HEK293 (cell line): ENCODE data around the gene R3HDM2.

ENCODE experiments used
- CTCF ChIA-PET: fragments of 350-600 bp; formaldehyde crosslinking; extraction: SDS; loops from one replicate; lab custom pipeline; 2021; ENCODE audit warnings: antibody characterized with exemption; lab: Yijun Ruan, JAX
- POLR2A ChIA-PET: fragments of 300-600 bp; formaldehyde crosslinking; extraction: SDS; loops from one replicate; lab custom pipeline; 2020; ENCODE audit warnings: antibody characterized with exemption, inconsistent platforms; lab: Yijun Ruan, JAX
- H3K27ac ChIP-seq: fragments of 200-500 bp; sonication (Bioruptor generic); 2 replicates; pipeline ENCODE4 v1.5.1; 2014; ENCODE audit warnings: low read depth, low read length, control low read depth, inconsistent platforms; ENCODE audit errors: extremely low read depth
- H3K36me3 ChIP-seq, 2 experiments: fragments of 200-500 bp in 1 of 2; sonication (Bioruptor generic) in 1 of 2; 1 replicate in 1 of 2; 2 replicates in 1 of 2; pipeline ENCODE4 v1.5.1; 2014 to 2017; ENCODE audit warnings: inconsistent platforms in 2 of 2, low read length in 2 of 2; ENCODE audit not compliant: control insufficient read depth in 2 of 2, insufficient read depth in 1 of 2
- H3K4me1 ChIP-seq: fragments of 200-500 bp; sonication (Bioruptor generic); 2 replicates; pipeline ENCODE4 v1.5.1; 2014; ENCODE audit warnings: mild to moderate bottlenecking, low read length, inconsistent platforms; ENCODE audit not compliant: control insufficient read depth, insufficient read depth
- H3K4me3 ChIP-seq: 2 replicates; pipeline ENCODE4 v1.5.1; 2011; ENCODE audit warnings: low read depth, mild to moderate bottlenecking, control low read depth, low read length, moderate library complexity
- H3K9me3 ChIP-seq: fragments of 200-500 bp; sonication (Bioruptor generic); 2 replicates; pipeline ENCODE4 v1.5.1; 2014; ENCODE audit warnings: low read depth, low read length, inconsistent platforms; ENCODE audit not compliant: control insufficient read depth, insufficient read depth
- BCL11A ChIP-seq: fragments of 450-650 bp; formaldehyde crosslinking; IDR thresholded peaks from 2 replicates; pipeline ENCODE4 v1.5.1; 2016; ENCODE audit warnings: low read depth, missing biosample characterization, missing genetic modification characterization
- GLIS1 ChIP-seq: fragments of 450-650 bp; formaldehyde crosslinking; IDR thresholded peaks from 2 replicates; pipeline ENCODE4 v1.5.1; 2016; ENCODE audit warnings: missing biosample characterization, missing genetic modification characterization
- HOXA7 ChIP-seq: sonication (generic); formaldehyde crosslinking; IDR thresholded peaks from 2 replicates; pipeline ENCODE4 v1.8.1; 2022; ENCODE audit warnings: missing genetic modification reagents, borderline replicate concordance
- KLF17 ChIP-seq: fragments of 450-650 bp; formaldehyde crosslinking; IDR thresholded peaks from 2 replicates; pipeline ENCODE4 v1.5.1; 2016; ENCODE audit warnings: missing biosample characterization, missing genetic modification characterization
- REST ChIP-seq: fragments of 450-650 bp; formaldehyde crosslinking; IDR thresholded peaks from 2 replicates; pipeline ENCODE4 v1.5.1; 2016; ENCODE audit warnings: missing biosample characterization, missing genetic modification characterization
- SETDB1 ChIP-seq: IDR thresholded peaks from one replicate; pipeline ENCODE4 v1.6.1; 2017; ENCODE audit warnings: mild to moderate bottlenecking, low read length, moderate library complexity, mixed read lengths; ENCODE audit not compliant: insufficient read length
- TRIM28 ChIP-seq: IDR thresholded peaks from 2 replicates; pipeline ENCODE4 v1.6.1; 2011; ENCODE audit warnings: low read length, control low read depth, borderline replicate concordance
- ZBTB10 ChIP-seq: fragments of 450-650 bp; formaldehyde crosslinking; IDR thresholded peaks from 2 replicates; pipeline ENCODE4 v1.5.1; 2016; ENCODE audit warnings: missing biosample characterization, missing genetic modification characterization
- ZBTB26 ChIP-seq: fragments of 450-650 bp; formaldehyde crosslinking; optimal IDR thresholded peaks from 2 replicates; pipeline ENCODE3; 2016; ENCODE audit warnings: missing biosample characterization, mild to moderate bottlenecking, missing genetic modification characterization
- ZBTB7A ChIP-seq: fragments of 450-650 bp; formaldehyde crosslinking; IDR thresholded peaks from 2 replicates; pipeline ENCODE4 v1.5.1; 2016; ENCODE audit warnings: low read depth, missing biosample characterization, missing genetic modification characterization
- ZFP41 ChIP-seq: fragments of 450-650 bp; formaldehyde crosslinking; IDR thresholded peaks from 2 replicates; pipeline ENCODE4 v1.5.1; 2016; ENCODE audit warnings: missing biosample characterization, missing genetic modification characterization, borderline replicate concordance
- ZNF114 ChIP-seq: fragments of 450-650 bp; formaldehyde crosslinking; IDR thresholded peaks from 2 replicates; pipeline ENCODE4 v1.5.0; 2017; ENCODE audit warnings: missing biosample characterization, missing genetic modification characterization
- ZNF148 ChIP-seq: fragments of 450-650 bp; formaldehyde crosslinking; IDR thresholded peaks from 2 replicates; pipeline ENCODE4 v1.5.0; 2017; ENCODE audit warnings: missing biosample characterization, missing genetic modification characterization, borderline replicate concordance
- ZNF2 ChIP-seq: fragments of 450-650 bp; formaldehyde crosslinking; IDR thresholded peaks from 2 replicates; pipeline ENCODE4 v1.5.1; 2016; ENCODE audit warnings: missing biosample characterization, missing genetic modification characterization
- ZNF221 ChIP-seq: fragments of 450-650 bp; formaldehyde crosslinking; IDR thresholded peaks from 2 replicates; pipeline ENCODE4 v1.5.1; 2017; ENCODE audit warnings: missing biosample characterization, missing genetic modification characterization, borderline replicate concordance
- ZNF362 ChIP-seq: fragments of 450-650 bp; formaldehyde crosslinking; IDR thresholded peaks from 2 replicates; pipeline ENCODE4 v1.5.1; 2016; ENCODE audit warnings: missing biosample characterization, missing genetic modification characterization
- ZNF473 ChIP-seq: fragments of 450-650 bp; formaldehyde crosslinking; IDR thresholded peaks from 2 replicates; pipeline ENCODE4 v1.5.1; 2017; ENCODE audit warnings: missing biosample characterization, missing genetic modification characterization
- ZNF514 ChIP-seq: fragments of 450-650 bp; formaldehyde crosslinking; IDR thresholded peaks from 2 replicates; pipeline ENCODE4 v1.5.1; 2016; ENCODE audit warnings: missing biosample characterization, missing genetic modification characterization
- ZNF544 ChIP-seq: fragments of 450-650 bp; formaldehyde crosslinking; IDR thresholded peaks from 2 replicates; pipeline ENCODE4 v1.5.0; 2017; ENCODE audit warnings: missing biosample characterization, missing genetic modification characterization
- ZNF670 ChIP-seq: fragments of 450-650 bp; formaldehyde crosslinking; IDR thresholded peaks from 2 replicates; pipeline ENCODE4 v1.5.1; 2016; ENCODE audit warnings: missing biosample characterization, missing genetic modification characterization, low read depth
- ZNF776 ChIP-seq: fragments of 450-650 bp; formaldehyde crosslinking; IDR thresholded peaks from 2 replicates; pipeline ENCODE4 v1.5.0; 2017; ENCODE audit warnings: missing biosample characterization, missing genetic modification characterization, borderline replicate concordance
- ZNF785 ChIP-seq: fragments of 450-650 bp; formaldehyde crosslinking; IDR thresholded peaks from 2 replicates; pipeline ENCODE4 v1.5.1; 2016; ENCODE audit warnings: missing biosample characterization, missing genetic modification characterization

R3HDM2 gene

GRCh38 chr12:57454566-57455373 is 23.9 kb upstream of the R3HDM2 start, which contains the start of gene INHBE:
TSS of gene INHBE (plus strand) at chr12:57455307. CDS start at chr12:57455537, 230 bp downstream.
- peak within 1 kb of the TSS; percentile 74; the same call in 1 of the 2 replicates for H3K27ac ChIP-seq
- POLR2A ChIA-PET: interaction anchor here (0.6 to 1.4 kb wide), 8 partner anchors 12 to 225 kb away, joined by 3 to 10 read pairs (median 4); partner anchors contain the start of gene SHMT2
- TF ChIP-seq ZBTB10 (tag by site-specific recombination) (peak; percentile 79; the same call in 1 of the 2 replicates), ZNF148 (tag by site-specific recombination) (no peak), BCL11A (tag by site-specific recombination) (no peak), KLF17 (tag by site-specific recombination) (no peak), ZBTB26 (no peak), REST (tag by site-specific recombination) (no peak), ZNF544 (no peak), GLIS1 (tag by site-specific recombination) (peak; percentile 91), ZNF362 (tag by site-specific recombination) (no peak), ZNF785 (tag by site-specific recombination) (peak; percentile 37; the same call in 1 of the 2 replicates), TRIM28 (no peak), ZNF114 (tag by site-specific recombination) (no peak), ZNF473 (no peak), ZFP41 (tag by site-specific recombination) (no peak), ZNF2 (tag by site-specific recombination) (no peak), ZBTB7A (tag by site-specific recombination) (no peak), ZNF670 (tag by site-specific recombination) (no peak), HOXA7 (CRISPR knock-in tag) (no peak), ZNF776 (tag by site-specific recombination) (no peak), SETDB1 (no peak), ZNF221 (tag by site-specific recombination) (no peak), ZNF514 (tag by site-specific recombination) (no peak)

More at GRCh38 chr12:57454566-57455373, 23.9 kb upstream of the R3HDM2 start, which contains the start of gene INHBE:
- CTCF ChIA-PET: interaction anchor here (0.6 to 9.7 kb wide), 32 partner anchors 7 to 305 kb away, joined by 3 to 219 read pairs (median 6); partner anchors contain the start of genes INHBC and NXPH4
- Histone ChIP-seq H3K4me3 (no peak within 1 kb of the TSS), H3K36me3 (no peaks in the 10 kb centered on the region), H3K9me3 (no peaks in the 10 kb centered on the region), H3K4me1 (peaks cover 7% of the 10 kb centered on the region; the same call in 1 of the 2 replicates)
